ENCODE data around the gene MRM1.
A peak's percentile ranks its signal among the peaks of the same experiment; 100 is the strongest.
"Not testable (repeated sequence)": the region's sequence is repeated elsewhere in the genome, so short reads cannot be mapped to it uniquely, and the experiment has no call there.

MRM1 gene

GRCh38 chr17:36602030-36602748 lies 806 bp downstream of the MRM1 start:
- no peak for DNase-seq

GRCh38 chr17:36602924-36603384 lies 1.6 kb downstream of the MRM1 start:
- peak; percentile 63 for DNase-seq

- DNase-seq: not testable (repeated sequence)
These were observed 3.6 kb downstream of the MRM1 start for GRCh38 chr17:36605028-36605427.

- DNase-seq: no peak
These were observed 6.9 kb downstream of the MRM1 start for GRCh38 chr17:36608280-36608679.

- DNase-seq: no peak
These were observed 7.6 kb downstream of the MRM1 start for GRCh38 chr17:36608794-36609497.

GRCh38 chr17:36609498-36609862 lies 8.1 kb downstream of the MRM1 start:
- DNase-seq: no peak

GRCh38 chr17:36610474-36610873 lies 9.1 kb downstream of the MRM1 start:
- no peak for DNase-seq

GRCh38 chr17:36611345-36612072 lies 10.1 kb downstream of the MRM1 start:
- no peak for DNase-seq

GRCh38 chr17:36612323-36612722 lies 10.9 kb downstream of the MRM1 start:
- no peak for DNase-seq

- DNase-seq: no peak
These were observed 11.8 kb downstream of the MRM1 start for GRCh38 chr17:36613155-36613554.

- no peak for DNase-seq
These were observed 12.7 kb downstream of the MRM1 start for GRCh38 chr17:36614081-36614480.

GRCh38 chr17:36614933-36615332 lies 13.6 kb downstream of the MRM1 start:
- no peak for DNase-seq

- DNase-seq: no peak
These were observed 15.0 kb downstream of the MRM1 start for GRCh38 chr17:36616061-36617029.

- DNase-seq: no peak
These were observed 16.4 kb downstream of the MRM1 start for GRCh38 chr17:36617773-36618172.

- no peak for DNase-seq
These were observed 21.9 kb downstream of the MRM1 start for GRCh38 chr17:36623281-36623680.

GRCh38 chr17:36625188-36625587 lies 23.8 kb downstream of the MRM1 start:
- DNase-seq: no peak

GRCh38 chr17:36627101-36627500 lies 25.7 kb downstream of the MRM1 start:
- no peak for DNase-seq

- no peak for DNase-seq
These were observed 27.2 kb downstream of the MRM1 start for GRCh38 chr17:36628576-36628975.

- DNase-seq: peak; percentile 78
These were observed 28.0 kb downstream of the MRM1 start for GRCh38 chr17:36629252-36629847.

- DNase-seq: no peak
These were observed 28.7 kb downstream of the MRM1 start for GRCh38 chr17:36629970-36630502.

GRCh38 chr17:36631022-36631421 lies 29.6 kb downstream of the MRM1 start:
- no peak for DNase-seq
